Activated T-cell treated with anti-CD3 and anti-CD28 coated beads, Interleukin-2, amount 50 U/mL, for 1 hour (primary cell): ENCODE results near the gene SURF4.
"Not testable (repeated sequence)": the region's sequence is repeated elsewhere in the genome, so short reads cannot be mapped to it uniquely, and the experiment has no call there.

ENCODE experiments used
- DNase-seq: peaks from one replicate; pipeline ENCODE4 v3.0.0-alpha.2; 2020

The SURF4 gene

GRCh38 chr9:133331641-133332380 is 44.0 kb downstream of the SURF4 start:
- DNase-seq = no peak

GRCh38 chr9:133331221-133331620 is 44.6 kb downstream of the SURF4 start:
- DNase-seq = no peak

DNA sequence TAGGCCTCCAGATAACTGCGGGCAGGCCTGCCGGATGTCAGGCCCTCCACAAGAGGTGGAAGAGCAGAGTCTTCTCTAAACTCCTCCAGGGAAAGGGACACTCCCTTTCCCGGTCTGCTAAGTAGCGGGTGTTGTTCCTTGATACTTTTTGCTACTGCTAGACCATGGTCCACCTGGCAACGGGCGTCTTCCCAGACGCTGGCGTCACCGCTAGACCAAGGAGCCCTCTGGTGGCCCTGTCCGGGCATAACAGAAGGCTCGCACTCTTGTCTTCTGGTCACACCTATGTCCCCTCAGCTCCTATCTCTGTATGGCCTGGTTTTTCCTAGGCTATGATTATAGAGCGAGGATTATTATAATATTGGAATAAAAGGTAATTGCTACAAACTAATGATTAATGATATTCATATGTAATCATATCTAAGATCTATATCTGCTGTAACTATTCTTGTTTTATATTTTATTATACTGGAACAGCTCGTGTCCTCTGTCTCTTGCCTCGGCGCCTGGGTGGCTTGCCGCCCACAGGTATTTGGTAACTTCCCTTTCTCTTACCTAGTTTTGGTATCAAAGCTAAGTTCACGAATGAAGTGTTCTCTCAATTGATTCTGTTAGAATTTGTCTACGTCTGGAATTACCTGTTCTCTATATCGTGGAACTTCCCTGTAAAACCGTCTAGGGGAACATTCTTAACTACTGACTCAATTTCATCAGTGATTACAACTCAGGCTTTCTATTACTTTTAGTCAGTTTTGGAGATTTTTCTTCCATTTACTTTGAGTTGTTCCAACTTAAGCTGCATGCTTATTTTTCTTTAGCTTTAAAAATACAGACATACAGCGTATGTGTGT is 46.3 kb downstream of the SURF4 start:
- not testable (repeated sequence) for DNase-seq

- DNase-seq = no peak
These were observed 47.9 kb downstream of the SURF4 start for GRCh38 chr9:133327834-133328484.

DNA sequence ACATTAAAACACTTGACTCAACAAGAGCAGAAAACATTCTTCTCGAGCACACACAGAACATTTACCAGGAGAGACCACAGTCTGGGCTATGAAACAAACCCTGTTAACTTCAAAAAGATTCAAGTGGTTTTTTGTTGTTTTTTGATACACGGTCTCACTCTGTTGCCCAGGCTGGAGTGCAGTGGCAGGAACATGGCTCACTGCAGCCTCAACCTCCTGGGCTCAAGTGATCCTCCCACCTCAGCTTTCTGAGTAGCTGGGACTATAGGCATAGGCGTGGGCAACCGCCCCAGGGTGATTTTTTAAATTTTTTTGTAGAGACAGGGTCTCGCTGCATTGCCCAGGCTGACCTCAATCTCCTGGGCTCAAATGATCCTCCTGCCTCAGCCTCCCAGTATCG is 48.8 kb downstream of the SURF4 start:
- DNase-seq = not testable (repeated sequence)

DNA sequence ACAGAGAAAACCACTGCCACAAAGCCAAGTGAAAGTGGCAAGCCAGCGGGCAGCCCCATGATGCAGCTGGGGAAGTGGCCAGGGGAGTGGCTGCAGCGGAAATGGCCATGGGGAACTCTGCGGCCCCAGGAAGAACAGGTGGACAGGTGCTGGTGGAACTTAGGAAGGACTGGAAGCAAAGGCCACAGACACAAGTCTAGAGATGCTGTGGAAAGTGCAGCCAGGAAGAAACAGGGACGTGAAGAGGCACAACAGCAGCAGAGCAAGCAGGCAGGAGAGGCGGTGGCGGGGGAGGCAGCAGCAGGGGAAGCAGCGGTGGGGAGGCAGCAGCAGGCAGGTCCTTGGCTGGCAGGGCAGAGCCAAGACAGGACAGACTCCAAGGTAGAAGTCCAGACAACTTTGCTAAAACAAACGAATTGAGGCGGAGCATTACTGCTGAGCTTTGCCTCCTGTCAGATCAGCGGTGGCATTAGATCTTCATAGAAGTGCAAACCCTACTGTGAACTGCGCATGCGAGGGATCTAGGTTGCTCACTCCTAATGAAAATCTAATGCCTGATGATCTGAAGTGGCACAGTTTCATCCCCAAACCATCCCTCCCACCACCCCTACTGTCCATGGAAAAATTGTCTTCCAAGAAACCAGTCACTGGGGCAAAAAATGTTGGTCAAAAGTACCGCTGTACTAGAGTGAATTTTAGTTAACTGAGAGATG is 51.7 kb downstream of the SURF4 start:
- DNase-seq = no peak

GRCh38 chr9:133323211-133323610 is 52.6 kb downstream of the SURF4 start:
- no peak for DNase-seq

GRCh38 chr9:133322701-133323100 is 53.2 kb downstream of the SURF4 start:
- no peak for DNase-seq

GRCh38 chr9:133321411-133321935 is 54.4 kb downstream of the SURF4 start:
- DNase-seq = no peak

DNA sequence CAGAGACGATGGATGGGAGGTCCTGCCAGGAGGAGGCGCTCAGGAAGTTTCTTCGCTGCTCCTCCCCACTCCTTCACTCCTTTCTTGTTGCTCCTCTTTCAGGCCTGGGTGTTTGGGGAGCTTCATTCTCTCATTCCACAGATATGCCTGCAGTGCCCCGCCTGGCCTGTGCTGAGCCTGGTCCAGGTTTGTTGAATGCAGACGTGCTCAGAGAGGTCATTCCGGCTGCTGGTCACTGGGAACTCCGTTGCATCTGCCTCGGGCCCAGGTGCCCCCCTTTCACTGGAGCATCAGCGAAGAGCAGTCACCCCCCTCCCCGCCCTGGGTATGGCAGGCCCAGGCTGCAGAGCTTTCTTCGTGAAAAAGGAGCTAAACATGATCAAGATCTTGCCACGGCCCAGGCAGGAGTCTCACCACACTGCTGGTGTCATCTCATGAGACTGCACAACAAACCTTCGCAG is 55.4 kb downstream of the SURF4 start:
- DNase-seq = no peak

- not testable (repeated sequence) for DNase-seq
These were observed 58.3 kb downstream of the SURF4 start for GRCh38 chr9:133317551-133317950.

DNA sequence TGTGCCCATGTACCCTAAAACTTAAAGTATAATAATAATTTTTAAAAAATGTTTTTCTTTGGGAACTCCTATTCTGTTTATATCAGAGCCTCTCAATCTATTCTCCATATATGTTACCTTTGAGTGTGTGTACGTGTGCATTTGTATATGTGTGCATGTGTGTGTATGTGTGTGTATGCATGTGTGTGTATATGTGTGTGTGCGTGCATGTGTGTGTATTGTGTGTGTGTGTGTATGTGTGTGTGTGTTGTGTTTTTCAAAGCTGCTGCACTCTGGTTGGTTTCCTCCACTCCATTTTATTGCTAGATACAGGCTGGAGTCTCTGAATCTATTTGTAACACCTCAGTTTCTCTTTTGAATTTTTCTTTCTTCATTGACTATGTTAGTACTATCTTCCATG is 59.9 kb downstream of the SURF4 start:
- DNase-seq = no peak
